K562 (cell line): Measurements from ENCODE around the gene SPX. TPM values are rescaled to one million over a fixed set of nuclear protein-coding genes. Genes with fewer than 3 reads are reported as not detected.

Source experiments
- CEBPZ ChIP-seq: fragments of 150-350 bp; IDR thresholded peaks from 2 replicates; pipeline ENCODE4 v1.6.1; 2014; ENCODE audit warnings: low read depth, mild to moderate bottlenecking, low read length, borderline replicate concordance
- CTBP1 ChIP-seq: fragments of 450-650 bp; IDR thresholded peaks from 2 replicates; pipeline ENCODE4 v1.6.1; 2016; ENCODE audit warnings: borderline replicate concordance
- KLF10 ChIP-seq: fragments of 250-450 bp; sonication (Bioruptor Pico); IDR thresholded peaks from 2 replicates; pipeline ENCODE4 v1.6.1; 2021; ENCODE audit warnings: matching md5 sums
- PTRF ChIP-seq: fragments of 450-650 bp; IDR thresholded peaks from 2 replicates; pipeline ENCODE4 v1.6.1; 2016; ENCODE audit warnings: mild to moderate bottlenecking, missing genetic modification characterization, missing compliant biosample characterization
- RBM34 ChIP-seq: fragments of 200-400 bp; formaldehyde crosslinking; IDR thresholded peaks from 2 replicates; pipeline ENCODE4 v1.6.1; 2018; ENCODE audit warnings: low read length, borderline replicate concordance; ENCODE audit not compliant: insufficient read depth
- ZNF133 ChIP-seq: fragments of 250-450 bp; sonication (Bioruptor Pico); IDR thresholded peaks from 2 replicates; pipeline ENCODE4 v1.4.0; 2020; ENCODE audit warnings: mild to moderate bottlenecking
- ZNF274 ChIP-seq: IDR thresholded peaks from 2 replicates; pipeline ENCODE4 v1.6.1; 2011; ENCODE audit warnings: low read depth, mild to moderate bottlenecking, low read length, moderate library complexity, borderline replicate concordance
- polyA plus RNA-seq, 8 experiments: library from polyadenylated mRNA; depleted of rRNA in 4 of 8; stranded (reverse) in 5 of 8; unstranded in 3 of 8; fragments of >200 nt; fragmentation: Nextera tagmentation in 2 of 8; fragmentation: Illumina TruSeq in 1 of 8; extraction: Ambion mirVana in 2 of 8; extraction: Trizol in 1 of 8; gene quantifications; 2 replicates each; pipeline versions ENCODE4 v1.2.1 to v1.2.3, GENCODE V29; 2011 to 2014; ENCODE audit warnings: inconsistent platforms in 1 of 8, missing spikeins in 1 of 8
- total RNA-seq, 7 experiments: library from RNA; depleted of rRNA in 6 of 7; stranded (reverse); fragments of >200 nt in 6 of 7; fragmentation: Illumina TruSeq in 2 of 7; extraction: Trizol in 2 of 7; gene quantifications; 2 replicates each; pipeline versions ENCODE4 v1.2.1 to v1.2.3, GENCODE V29; 2011 to 2021; ENCODE audit warnings: low replicate concordance in 1 of 7
- TF ChIP-seq, protein P1 (sequence below), 2 experiments: fragments of 450-650 bp; IDR thresholded peaks; 2 replicates each; pipeline ENCODE4 v1.6.1; 2016; ENCODE audit warnings: mild to moderate bottlenecking in 2 of 2, borderline replicate concordance in 1 of 2, low read depth in 1 of 2, moderate library complexity in 1 of 2
- TF ChIP-seq, protein P2 (sequence below): fragments of 250-450 bp; sonication (Bioruptor Pico); IDR thresholded peaks from 2 replicates; pipeline ENCODE4 v1.4.0; 2020; ENCODE audit warnings: mild to moderate bottlenecking, moderate library complexity

The SPX gene
- total and polyA plus RNA-seq, 9 of the 15 experiments (the other 6 are each of a cell fraction or from before 2014, with no cell fraction given), result 0.06 to 0.40 (median 0.14) TPM

DNA sequence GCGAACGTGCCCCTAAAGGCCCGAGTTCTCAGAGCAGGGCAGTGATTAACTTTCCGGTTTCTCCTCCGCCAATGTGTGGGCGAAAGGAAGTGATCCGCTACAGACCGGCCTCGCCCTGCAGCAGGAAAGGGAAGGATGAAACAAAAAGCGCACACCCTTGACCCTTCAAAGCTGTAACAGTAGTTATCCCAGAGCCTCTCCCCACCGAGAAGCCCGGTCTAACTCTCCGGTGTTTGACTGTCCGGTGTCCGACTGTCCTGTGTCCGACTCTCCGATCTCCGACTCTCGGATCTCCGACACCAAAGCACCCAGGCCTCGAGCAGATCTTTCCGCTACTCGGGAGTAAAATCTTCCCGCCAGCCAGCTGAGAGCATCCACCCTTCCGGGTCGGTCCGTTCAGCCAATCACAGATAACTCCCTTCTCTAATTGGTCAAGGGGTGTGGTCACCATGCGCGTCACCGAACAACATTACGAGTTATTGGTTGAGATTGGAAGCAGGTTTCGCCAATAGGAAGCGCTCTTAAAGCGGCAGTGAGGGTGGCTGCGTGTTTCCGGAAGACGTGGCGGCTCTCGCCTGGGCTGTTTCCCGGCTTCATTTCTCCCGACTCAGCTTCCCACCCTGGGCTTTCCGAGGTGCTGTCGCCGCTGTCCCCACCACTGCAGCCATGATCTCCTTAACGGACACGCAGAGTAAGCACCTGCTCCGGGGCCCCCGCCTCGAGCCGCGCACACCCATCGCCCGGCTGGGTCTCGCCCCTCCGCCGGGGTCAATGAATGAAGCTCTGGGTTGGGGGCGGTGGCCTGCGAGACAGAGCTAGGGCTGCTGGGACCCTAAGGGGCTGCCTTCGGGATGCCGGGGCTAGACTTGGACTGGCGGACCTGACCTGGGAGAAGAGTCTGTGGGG is 24.6 kb upstream of the SPX start, which contains the start of the genes GOLT1B and RECQL (continued):
- TF ChIP-seq, protein P1, sequence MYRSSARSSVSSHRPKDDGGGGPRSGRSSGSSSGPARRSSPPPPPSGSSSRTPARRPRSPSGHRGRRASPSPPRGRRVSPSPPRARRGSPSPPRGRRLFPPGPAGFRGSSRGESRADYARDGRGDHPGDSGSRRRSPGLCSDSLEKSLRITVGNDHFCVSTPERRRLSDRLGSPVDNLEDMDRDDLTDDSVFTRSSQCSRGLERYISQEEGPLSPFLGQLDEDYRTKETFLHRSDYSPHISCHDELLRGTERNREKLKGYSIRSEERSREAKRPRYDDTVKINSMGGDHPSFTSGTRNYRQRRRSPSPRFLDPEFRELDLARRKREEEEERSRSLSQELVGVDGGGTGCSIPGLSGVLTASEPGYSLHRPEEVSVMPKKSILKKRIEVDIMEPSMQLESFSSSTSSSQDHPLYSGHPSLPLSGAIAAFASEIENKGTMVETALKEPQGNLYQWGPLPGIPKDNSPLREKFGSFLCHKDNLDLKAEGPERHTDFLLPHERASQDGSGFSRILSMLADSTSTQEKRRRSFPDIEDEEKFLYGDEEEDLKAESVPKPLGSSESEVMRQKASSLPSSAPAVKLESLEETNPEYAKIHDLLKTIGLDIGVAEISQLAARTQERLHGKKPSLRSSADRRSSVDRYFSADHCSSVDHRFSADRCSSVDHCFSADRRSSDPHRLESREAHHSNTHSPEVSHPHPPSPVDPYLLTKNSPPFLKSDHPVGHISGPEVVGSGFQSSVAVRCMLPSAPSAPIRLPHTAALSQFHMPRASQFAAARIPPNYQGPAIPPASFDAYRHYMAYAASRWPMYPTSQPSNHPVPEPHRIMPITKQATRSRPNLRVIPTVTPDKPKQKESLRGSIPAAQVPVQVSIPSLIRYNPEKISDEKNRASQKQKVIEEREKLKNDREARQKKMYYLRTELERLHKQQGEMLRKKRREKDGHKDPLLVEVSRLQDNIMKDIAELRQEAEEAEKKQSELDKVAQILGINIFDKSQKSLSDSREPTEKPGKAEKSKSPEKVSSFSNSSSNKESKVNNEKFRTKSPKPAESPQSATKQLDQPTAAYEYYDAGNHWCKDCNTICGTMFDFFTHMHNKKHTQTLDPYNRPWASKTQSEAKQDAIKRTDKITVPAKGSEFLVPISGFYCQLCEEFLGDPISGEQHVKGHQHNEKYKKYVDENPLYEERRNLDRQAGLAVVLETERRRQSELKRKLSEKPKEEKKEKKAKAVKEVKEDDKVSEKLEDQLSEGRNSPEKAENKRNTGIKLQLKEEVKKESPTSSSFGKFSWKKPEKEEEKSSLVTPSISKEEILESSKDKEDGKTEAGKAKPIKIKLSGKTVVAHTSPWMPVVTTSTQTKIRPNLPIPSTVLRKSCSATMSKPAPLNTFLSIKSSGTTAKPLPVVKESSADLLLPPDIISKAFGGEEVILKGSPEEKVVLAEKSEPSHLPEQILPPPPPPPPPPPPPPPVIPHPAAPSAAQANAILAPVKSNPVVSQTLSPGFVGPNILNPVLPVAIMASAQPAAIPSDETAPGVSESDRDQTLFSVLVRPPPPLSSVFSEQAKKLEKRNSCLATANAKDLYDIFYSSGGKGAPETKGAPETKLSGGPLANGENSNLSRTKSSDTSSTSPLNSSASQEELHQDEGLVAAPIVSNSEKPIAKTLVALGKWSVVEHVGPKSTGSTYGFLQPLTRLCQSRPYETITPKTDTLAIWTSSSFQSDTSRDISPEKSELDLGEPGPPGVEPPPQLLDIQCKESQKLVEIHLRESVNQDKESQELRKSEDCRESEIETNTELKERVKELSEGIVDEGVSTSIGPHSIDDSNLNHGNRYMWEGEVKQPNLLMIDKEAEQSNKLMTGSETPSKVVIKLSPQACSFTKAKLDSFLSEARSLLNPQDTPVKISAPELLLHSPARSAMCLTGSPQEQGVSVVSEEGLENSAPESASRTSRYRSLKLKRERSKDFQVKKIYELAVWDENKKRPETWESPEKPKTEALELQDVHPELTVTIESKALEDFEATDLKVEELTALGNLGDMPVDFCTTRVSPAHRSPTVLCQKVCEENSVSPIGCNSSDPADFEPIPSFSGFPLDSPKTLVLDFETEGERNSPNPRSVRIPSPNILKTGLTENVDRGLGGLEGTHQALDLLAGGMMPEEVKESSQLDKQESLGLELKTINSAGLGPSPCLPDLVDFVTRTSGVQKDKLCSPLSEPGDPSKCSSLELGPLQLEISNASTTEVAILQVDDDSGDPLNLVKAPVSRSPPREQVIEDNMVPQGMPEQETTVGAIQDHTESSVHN (IDR thresholded peaks at IDR 0.05; ENCODE audit: borderline replicate concordance in 1 of 2, low read depth in 1 of 2), result peak in 1 of 2 experiments; percentile 62; a peak in 1 of 4 replicates
- no peak for TF ChIP-seq ZNF133
- no peak for TF ChIP-seq KLF10 (CRISPR knock-in tag)
- TF ChIP-seq CTBP1, result peak; percentile 55; the same call in 1 of the 2 replicates
- TF ChIP-seq ZNF274, result no peak
- TF ChIP-seq RBM34, result no peak
- TF ChIP-seq, protein P2, sequence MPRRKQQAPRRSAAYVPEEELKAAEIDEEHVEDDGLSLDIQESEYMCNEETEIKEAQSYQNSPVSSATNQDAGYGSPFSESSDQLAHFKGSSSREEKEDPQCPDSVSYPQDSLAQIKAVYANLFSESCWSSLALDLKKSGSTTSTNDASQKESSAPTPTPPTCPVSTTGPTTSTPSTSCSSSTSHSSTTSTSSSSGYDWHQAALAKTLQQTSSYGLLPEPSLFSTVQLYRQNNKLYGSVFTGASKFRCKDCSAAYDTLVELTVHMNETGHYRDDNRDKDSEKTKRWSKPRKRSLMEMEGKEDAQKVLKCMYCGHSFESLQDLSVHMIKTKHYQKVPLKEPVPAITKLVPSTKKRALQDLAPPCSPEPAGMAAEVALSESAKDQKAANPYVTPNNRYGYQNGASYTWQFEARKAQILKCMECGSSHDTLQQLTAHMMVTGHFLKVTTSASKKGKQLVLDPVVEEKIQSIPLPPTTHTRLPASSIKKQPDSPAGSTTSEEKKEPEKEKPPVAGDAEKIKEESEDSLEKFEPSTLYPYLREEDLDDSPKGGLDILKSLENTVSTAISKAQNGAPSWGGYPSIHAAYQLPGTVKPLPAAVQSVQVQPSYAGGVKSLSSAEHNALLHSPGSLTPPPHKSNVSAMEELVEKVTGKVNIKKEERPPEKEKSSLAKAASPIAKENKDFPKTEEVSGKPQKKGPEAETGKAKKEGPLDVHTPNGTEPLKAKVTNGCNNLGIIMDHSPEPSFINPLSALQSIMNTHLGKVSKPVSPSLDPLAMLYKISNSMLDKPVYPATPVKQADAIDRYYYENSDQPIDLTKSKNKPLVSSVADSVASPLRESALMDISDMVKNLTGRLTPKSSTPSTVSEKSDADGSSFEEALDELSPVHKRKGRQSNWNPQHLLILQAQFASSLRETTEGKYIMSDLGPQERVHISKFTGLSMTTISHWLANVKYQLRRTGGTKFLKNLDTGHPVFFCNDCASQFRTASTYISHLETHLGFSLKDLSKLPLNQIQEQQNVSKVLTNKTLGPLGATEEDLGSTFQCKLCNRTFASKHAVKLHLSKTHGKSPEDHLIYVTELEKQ (CRISPR knock-in tag), result no peak
- TF ChIP-seq CEBPZ, result no peak
- no peak for TF ChIP-seq PTRF (tag)
